ENCODE data around the gene CRTC1.

The CRTC1 gene

GRCh38 chr19:18773682-18774081 is 90.2 kb downstream of the CRTC1 start:
- no peak for DNase-seq

DNA sequence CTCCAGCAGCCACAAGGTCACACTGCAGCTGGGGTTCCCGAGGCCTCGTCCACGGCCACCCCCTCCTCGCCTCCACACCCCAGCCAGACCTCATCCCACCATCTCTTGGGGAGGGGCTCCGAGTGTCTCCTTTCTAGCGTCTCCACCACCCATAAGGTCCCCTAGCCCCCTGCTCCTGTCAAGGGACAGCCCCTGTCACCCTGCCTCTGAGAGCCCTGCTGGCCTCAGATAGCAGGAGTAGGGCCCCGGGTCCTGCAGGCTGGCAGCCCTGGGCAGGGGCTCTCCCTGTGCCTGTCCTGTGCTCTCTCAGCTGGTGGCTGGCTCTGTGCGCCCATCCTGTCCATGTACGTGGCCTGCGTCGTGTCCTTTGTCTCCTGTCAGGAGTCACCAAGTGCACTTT is 90.6 kb downstream of the CRTC1 start:
- no peak for DNase-seq

DNA sequence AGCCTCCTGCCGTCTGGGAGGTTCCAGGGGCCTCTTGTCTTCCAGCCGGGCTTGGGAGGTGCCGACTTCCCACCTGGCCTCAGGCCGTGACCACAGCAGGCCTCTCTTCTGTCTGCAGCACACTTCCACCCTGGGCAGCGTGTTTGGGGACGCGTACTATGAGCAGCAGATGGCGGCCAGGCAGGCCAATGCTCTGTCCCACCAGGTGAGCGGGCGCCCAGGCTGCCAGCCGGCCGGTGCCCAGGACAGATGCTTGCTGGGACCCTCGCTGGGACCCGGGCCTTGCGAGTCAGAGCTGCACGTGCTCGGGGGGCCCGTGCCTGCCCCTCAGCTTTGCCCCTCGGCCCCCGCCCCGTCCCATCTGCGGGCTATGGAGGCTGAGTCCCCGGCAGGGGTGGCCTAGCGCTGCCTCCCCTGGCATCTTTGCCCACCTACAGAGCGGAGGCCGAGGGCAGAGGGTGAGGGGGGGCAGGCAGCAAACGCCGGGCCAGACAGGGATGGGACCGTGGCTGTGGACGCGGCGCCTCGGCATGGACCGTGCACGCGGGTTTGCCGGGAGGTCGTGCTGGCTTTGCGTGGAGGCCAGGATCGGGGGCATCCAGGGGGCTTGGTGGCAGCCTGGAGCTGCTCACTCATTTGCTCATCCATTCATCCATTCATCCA is 91.4 kb downstream of the CRTC1 start:
- no peak for DNase-seq

GRCh38 chr19:18775586-18776287 is 92.3 kb downstream of the CRTC1 start:
- no peak for DNase-seq

- no peak for DNase-seq
These were observed 92.8 kb downstream of the CRTC1 start for GRCh38 chr19:18776288-18776594.

- no peak for DNase-seq
These were observed 93.3 kb downstream of the CRTC1 start for GRCh38 chr19:18776736-18777135.

DNA sequence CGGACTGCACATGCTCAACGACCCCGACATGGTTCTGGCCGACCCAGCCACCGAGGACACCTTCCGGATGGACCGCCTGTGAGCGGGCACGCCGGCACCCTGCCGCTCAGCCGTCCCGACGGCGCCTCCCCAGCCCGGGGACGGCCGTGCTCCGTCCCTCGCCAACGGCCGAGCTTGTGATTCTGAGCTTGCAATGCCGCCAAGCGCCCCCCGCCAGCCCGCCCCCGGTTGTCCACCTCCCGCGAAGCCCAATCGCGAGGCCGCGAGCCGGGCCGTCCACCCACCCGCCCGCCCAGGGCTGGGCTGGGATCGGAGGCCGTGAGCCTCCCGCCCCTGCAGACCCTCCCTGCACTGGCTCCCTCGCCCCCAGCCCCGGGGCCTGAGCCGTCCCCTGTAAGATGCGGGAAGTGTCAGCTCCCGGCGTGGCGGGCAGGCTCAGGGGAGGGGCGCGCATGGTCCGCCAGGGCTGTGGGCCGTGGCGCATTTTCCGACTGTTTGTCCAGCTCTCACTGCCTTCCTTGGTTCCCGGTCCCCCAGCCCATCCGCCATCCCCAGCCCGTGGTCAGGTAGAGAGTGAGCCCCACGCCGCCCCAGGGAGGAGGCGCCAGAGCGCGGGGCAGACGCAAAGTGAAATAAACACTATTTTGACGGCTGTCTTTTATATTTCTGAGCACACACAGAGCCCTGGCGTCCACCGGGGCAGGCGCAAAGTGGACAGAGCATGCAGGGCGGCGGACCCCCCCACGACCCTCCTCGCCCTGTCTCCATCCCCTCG is 94.0 kb downstream of the CRTC1 start:
- DNase-seq = no peak

DNA sequence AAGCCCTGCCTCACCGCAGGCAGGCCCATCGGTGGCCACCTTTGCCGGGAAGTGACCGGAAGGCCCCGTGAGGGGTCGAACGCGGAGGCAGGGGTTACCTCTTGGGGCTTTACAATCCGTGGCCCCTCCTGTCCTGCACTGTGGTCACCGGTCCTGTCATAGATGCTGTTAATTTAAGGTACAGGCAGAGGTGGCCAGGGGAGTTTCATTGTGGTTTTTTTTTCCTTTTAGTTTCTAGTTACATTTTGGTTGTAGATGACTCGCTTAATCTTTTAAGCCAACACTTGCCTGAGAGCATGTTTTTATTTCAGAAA is 94.6 kb downstream of the CRTC1 start:
- DNase-seq = no peak

GRCh38 chr19:18778826-18779495 is 95.5 kb downstream of the CRTC1 start:
- DNase-seq = no peak

GRCh38 chr19:18780081-18780480 is 96.6 kb downstream of the CRTC1 start:
- DNase-seq = no peak

GRCh38 chr19:18780631-18781030 is 97.2 kb downstream of the CRTC1 start:
- DNase-seq = no peak

- no peak for DNase-seq
These were observed 97.6 kb downstream of the CRTC1 start for GRCh38 chr19:18781047-18781600.

- DNase-seq = peak; percentile 24
These were observed 98.5 kb downstream of the CRTC1 start for GRCh38 chr19:18781885-18782527.

- no peak for DNase-seq
These were observed 99.2 kb downstream of the CRTC1 start for GRCh38 chr19:18782559-18783225.

- DNase-seq = no peak
These were observed 100.7 kb downstream of the CRTC1 start for GRCh38 chr19:18783958-18784785.

DNA sequence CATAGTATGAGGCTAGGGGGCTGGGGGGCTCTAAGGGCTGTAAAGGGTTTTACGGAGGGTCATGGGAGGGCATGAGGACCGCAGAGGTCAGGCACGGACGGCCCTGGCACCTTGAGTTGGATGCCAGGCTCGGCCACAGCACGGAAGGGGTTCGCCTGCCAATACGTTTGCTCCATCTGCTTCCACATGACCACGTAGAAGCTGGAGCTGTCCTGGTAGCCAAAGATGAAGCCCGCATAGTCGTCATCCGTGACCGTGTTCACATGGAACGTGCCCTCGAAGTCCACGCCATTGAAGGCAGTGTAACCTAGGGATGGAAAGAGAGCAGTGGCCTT is 101.3 kb downstream of the CRTC1 start:
- DNase-seq = no peak

GRCh38 chr19:18785179-18786124 is 102.0 kb downstream of the CRTC1 start:
- DNase-seq = peak; percentile 86

- no peak for DNase-seq
These were observed 105.3 kb downstream of the CRTC1 start for GRCh38 chr19:18788529-18789421.

GRCh38 chr19:18789422-18789869 is 106.0 kb downstream of the CRTC1 start:
- no peak for DNase-seq
